Common myeloid progenitor, CD34-positive (primary cell): ENCODE measurements around the gene SLC17A9.

Experiments
- CTCF ChIA-PET: fragments of 350-600 bp; sonication (Branson Sonifier 250); formaldehyde crosslinking; loops from one replicate; lab custom pipeline; 2021; ENCODE audit warnings: antibody characterized with exemption; lab: Charles Lee
- POLR2A ChIA-PET: fragments of 350-600 bp; sonication (Branson Sonifier 250); formaldehyde crosslinking; loops from one replicate; lab custom pipeline; 2021; ENCODE audit warnings: antibody characterized with exemption; lab: Charles Lee
- DNase-seq, 3 donors: peaks; one replicate each; pipeline versions ENCODE4 v3.0.0 to v3.0.0-alpha.2; 2013
- H3K27ac ChIP-seq, 2 experiments: 1 replicate in 1 of 2; 2 replicates in 1 of 2; pipeline ENCODE4 v1.7.0; 2013; ENCODE audit warnings: inconsistent platforms in 2 of 2, low read length in 2 of 2, mild to moderate bottlenecking in 2 of 2, low read depth in 1 of 2, moderate library complexity in 1 of 2; ENCODE audit not compliant: severe bottlenecking in 2 of 2, insufficient read depth in 1 of 2, poor library complexity in 1 of 2
- H3K27me3 ChIP-seq, 5 experiments: replicated peaks in 2 of 5; 1 replicate in 3 of 5; 2 replicates in 2 of 5; pipeline versions ENCODE4 v1.6.1 to v1.7.0; 2013; ENCODE audit warnings: low read length in 4 of 5, mild to moderate bottlenecking in 2 of 5, moderate library complexity in 2 of 5, inconsistent platforms in 1 of 5; ENCODE audit not compliant: insufficient read depth in 5 of 5, control insufficient read depth in 4 of 5
- H3K36me3 ChIP-seq, 4 experiments: 1 replicate in 2 of 4; 2 replicates in 2 of 4; pipeline versions ENCODE4 v1.6.1 to v1.7.0; 2013; ENCODE audit warnings: low read length in 3 of 4, control low read depth in 1 of 4, mild to moderate bottlenecking in 1 of 4; ENCODE audit not compliant: control insufficient read depth in 4 of 4, insufficient read depth in 4 of 4
- H3K4me1 ChIP-seq, 4 experiments: 1 replicate in 3 of 4; 2 replicates in 1 of 4; pipeline versions ENCODE4 v1.6.1 to v1.7.1; 2013; ENCODE audit warnings: low read length in 3 of 4, mild to moderate bottlenecking in 3 of 4, control low read depth in 1 of 4, inconsistent platforms in 1 of 4, moderate library complexity in 1 of 4; ENCODE audit not compliant: control insufficient read depth in 4 of 4, insufficient read depth in 4 of 4; ENCODE audit errors: control extremely low read depth in 1 of 4
- H3K4me3 ChIP-seq, 7 experiments: 1 replicate in 4 of 7; 2 replicates in 3 of 7; pipeline versions ENCODE4 v1.5.1 to v1.7.0; 2013; ENCODE audit warnings: mild to moderate bottlenecking in 7 of 7, low read length in 6 of 7, moderate library complexity in 6 of 7, inconsistent platforms in 2 of 7, low read depth in 2 of 7, control low read depth in 1 of 7; ENCODE audit not compliant: insufficient read depth in 4 of 7, control insufficient read depth in 1 of 7; ENCODE audit errors: extremely low read depth in 1 of 7
- H3K9me3 ChIP-seq, 5 experiments: 1 replicate in 4 of 5; 2 replicates in 1 of 5; pipeline versions ENCODE4 v1.6.1 to v1.7.1; 2013; ENCODE audit warnings: low read length in 4 of 5, mild to moderate bottlenecking in 2 of 5, inconsistent platforms in 1 of 5, low read depth in 1 of 5, moderate library complexity in 1 of 5; ENCODE audit not compliant: control insufficient read depth in 4 of 5, insufficient read depth in 2 of 5; ENCODE audit errors: control extremely low read depth in 1 of 5
- WGBS: methylation state at CpG from one replicate; pipeline ENCODE4 v1.1.5; 2013; ENCODE audit not compliant: insufficient coverage; 5-methylcytosine and 5-hydroxymethylcytosine counted together

The SLC17A9 gene

DNA sequence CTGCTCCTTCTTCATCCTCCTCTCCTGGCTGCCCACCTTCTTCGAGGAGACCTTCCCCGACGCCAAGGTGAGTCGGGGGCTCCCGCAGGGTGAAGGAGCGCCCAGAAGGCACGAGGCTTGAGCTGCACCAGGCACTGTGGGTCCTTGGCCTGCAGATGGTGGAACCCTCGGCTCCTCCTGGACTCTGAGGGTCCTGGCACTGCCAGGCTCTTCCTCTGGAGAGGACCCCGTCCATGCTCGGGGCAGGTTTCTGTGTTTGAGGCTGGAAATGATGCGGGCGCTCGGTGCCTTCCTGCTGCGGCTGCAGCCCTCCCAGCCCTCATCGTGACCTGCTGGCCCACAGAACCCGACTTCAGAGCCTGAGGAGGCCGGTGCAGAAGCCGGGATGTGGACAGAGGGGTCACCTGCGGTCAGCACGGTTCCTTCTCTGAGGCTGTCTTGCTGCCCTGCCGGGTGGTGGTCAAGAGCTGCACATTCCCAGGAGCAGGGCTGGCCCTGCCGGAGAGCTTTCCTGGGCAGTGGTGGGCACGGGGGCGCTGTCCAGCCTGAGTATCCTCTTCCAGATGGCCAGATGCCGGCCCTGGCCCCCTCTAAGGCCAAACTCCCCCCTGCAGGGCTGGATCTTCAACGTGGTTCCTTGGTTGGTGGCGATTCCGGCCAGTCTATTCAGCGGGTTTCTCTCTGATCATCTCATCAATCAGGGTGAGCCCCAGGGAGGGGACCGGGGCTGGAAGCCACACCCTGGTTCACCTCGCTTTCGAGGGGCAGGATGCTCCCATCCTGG is 11.3 kb downstream of the SLC17A9 start:
- Histone ChIP-seq H3K9me3 (no peaks in the 10 kb centered on the region), H3K27me3 (no peaks in the 10 kb centered on the region), H3K4me1 (peaks cover 0 to 48% (median 27%) of the 10 kb centered on the region in 4 experiments), H3K4me3 (peak overlapping the region in 1 of 7 experiments; percentile 1), H3K27ac (no peak overlapping the region), H3K36me3 (peaks cover 0 to 78% (median 41%) of the 10 kb centered on the region in 4 experiments)
- POLR2A ChIA-PET, result interaction anchor here (1.0 to 1.8 kb wide), 2 partner anchors 9 to 35 kb away, joined by 3 to 6 read pairs; no protein-coding TSS in a partner anchor
- CTCF ChIA-PET, result interaction anchor here (0.8 to 4.9 kb wide), 9 partner anchors 8 to 56 kb away, joined by 3 to 19 read pairs (median 4); no protein-coding TSS in a partner anchor
- WGBS, result 92% methylated on average over 32 of the region's 32 CpGs
- no peak for DNase-seq

- DNase-seq, result peak in 2 of 3 donors; percentile 66
- POLR2A ChIA-PET, result interaction anchor here (1.0 to 1.8 kb wide), 2 partner anchors 10 to 34 kb away, joined by 3 to 6 read pairs; no protein-coding TSS in a partner anchor
- H3K4me1 ChIP-seq, result peaks cover 0 to 39% (median 19%) of the 10 kb centered on the region in 4 experiments
Measured at GRCh38 chr20:62964700-62965099, 12.2 kb downstream of the SLC17A9 start.

GRCh38 chr20:62965363-62965771 is 12.9 kb downstream of the SLC17A9 start:
- Histone ChIP-seq H3K9me3 (no peaks in the 10 kb centered on the region), H3K27me3 (peaks cover 0 to 4% (median 0%) of the 10 kb centered on the region in 5 experiments), H3K36me3 (peaks cover 0 to 68% (median 39%) of the 10 kb centered on the region in 4 experiments), H3K27ac (no peak overlapping the region), H3K4me1 (peaks cover 0 to 32% (median 14%) of the 10 kb centered on the region in 4 experiments), H3K4me3 (no peak overlapping the region)
- ChIA-PET POLR2A (no interaction called here), CTCF (interaction anchor here (0.8 to 4.9 kb wide), 4 partner anchors 11 to 65 kb away, joined by 3 to 19 read pairs (median 6); no protein-coding TSS in a partner anchor)
- 75% methylated on average over 19 of the region's 19 CpGs for WGBS
- peak in 1 of 3 donors; percentile 33 for DNase-seq

More at GRCh38 chr20:62964700-62965099, 12.2 kb downstream of the SLC17A9 start:
- Histone ChIP-seq H3K36me3 (peaks cover 0 to 75% (median 41%) of the 10 kb centered on the region in 4 experiments), H3K4me3 (no peak overlapping the region), H3K27ac (no peak overlapping the region), H3K9me3 (no peaks in the 10 kb centered on the region), H3K27me3 (no peaks in the 10 kb centered on the region)
- CTCF ChIA-PET, result interaction anchor here (0.8 to 4.9 kb wide), 7 partner anchors 11 to 65 kb away, joined by 3 to 19 read pairs (median 4); no protein-coding TSS in a partner anchor
- WGBS, result 31% methylated on average over 20 of the region's 20 CpGs

GRCh38 chr20:62966212-62967148 is 14.0 kb downstream of the SLC17A9 start:
- Histone ChIP-seq H3K9me3 (no peaks in the 10 kb centered on the region), H3K4me3 (no peak overlapping the region), H3K36me3 (peaks cover 0 to 62% (median 36%) of the 10 kb centered on the region in 4 experiments), H3K27me3 (peaks cover 0 to 14% (median 2%) of the 10 kb centered on the region in 5 experiments), H3K27ac (no peak overlapping the region), H3K4me1 (peaks cover 0 to 31% (median 15%) of the 10 kb centered on the region in 4 experiments)
- ChIA-PET POLR2A (no interaction called here), CTCF (interaction anchor here (2.0 to 4.9 kb wide), 2 partner anchors 12 to 59 kb away, joined by 8 to 19 read pairs; no protein-coding TSS in a partner anchor)
- DNase-seq, result no peak
- WGBS, result 97% methylated on average over 22 of the region's 27 CpGs

- no peak for DNase-seq
- no peak overlapping the region for H3K27ac ChIP-seq
- ChIA-PET CTCF (interaction anchor here (1.3 kb wide), 1 partner anchor 72 kb away, joined by 3 read pairs; no protein-coding TSS in a partner anchor), POLR2A (no interaction called here)
- peaks cover 0 to 16% (median 3%) of the 10 kb centered on the region in 5 experiments for H3K27me3 ChIP-seq
- H3K4me1 ChIP-seq, result peaks cover 0 to 31% (median 15%) of the 10 kb centered on the region in 4 experiments
- no peak overlapping the region for H3K4me3 ChIP-seq
- 93% methylated on average over 6 of the region's 6 CpGs for WGBS
- H3K9me3 ChIP-seq, result no peaks in the 10 kb centered on the region
- H3K36me3 ChIP-seq, result peaks cover 0 to 55% (median 35%) of the 10 kb centered on the region in 4 experiments
Measured at GRCh38 chr20:62967149-62967501, 14.6 kb downstream of the SLC17A9 start.

DNA sequence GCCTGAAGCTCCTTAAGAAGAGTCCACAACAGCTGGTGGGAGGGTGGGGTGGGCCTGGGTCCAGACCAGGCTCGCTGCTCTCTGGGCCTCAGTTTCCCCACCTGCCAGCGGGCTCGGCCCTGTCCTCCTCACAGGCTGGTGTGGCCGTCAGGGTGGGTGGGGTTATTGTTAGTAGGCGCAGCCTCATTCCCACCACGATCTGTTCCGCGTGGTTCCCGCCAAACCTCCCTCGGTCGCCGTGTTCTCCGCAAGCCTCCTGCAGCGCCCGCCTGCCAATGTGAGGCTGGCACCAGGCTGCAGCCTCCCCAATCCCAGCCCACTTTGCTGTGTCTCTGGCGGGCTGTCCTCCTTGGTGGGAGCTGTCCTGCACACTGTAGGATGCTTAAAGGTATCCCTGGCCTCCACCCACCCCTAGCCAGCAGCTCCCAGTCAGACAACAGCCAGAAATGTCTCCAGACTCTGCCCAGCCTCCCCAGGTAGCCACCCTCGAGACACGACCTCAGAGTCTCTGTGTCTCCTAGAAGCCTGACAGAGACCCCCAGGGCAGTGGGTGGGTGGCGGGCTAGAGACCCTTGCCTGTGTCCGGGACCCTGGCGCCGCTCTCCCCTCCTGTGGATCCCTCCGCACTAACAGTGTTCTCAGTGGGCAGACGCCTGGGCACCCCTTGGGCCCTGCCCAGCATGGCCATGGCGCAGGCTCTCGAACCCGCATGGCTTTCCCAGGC is 15.3 kb downstream of the SLC17A9 start:
- H3K27ac ChIP-seq, result no peak overlapping the region
- CTCF ChIA-PET, result interaction anchor here (0.9 to 1.3 kb wide), 2 partner anchors 14 to 73 kb away, joined by 3 read pairs; no protein-coding TSS in a partner anchor
- no peak for DNase-seq
- H3K9me3 ChIP-seq, result no peaks in the 10 kb centered on the region
- POLR2A ChIA-PET, result no interaction called here
- no peak overlapping the region for H3K4me3 ChIP-seq
- H3K36me3 ChIP-seq, result peaks cover 0 to 48% (median 28%) of the 10 kb centered on the region in 4 experiments
- peaks cover 0 to 36% (median 21%) of the 10 kb centered on the region in 4 experiments for H3K4me1 ChIP-seq
- H3K27me3 ChIP-seq, result peaks cover 0 to 20% (median 8%) of the 10 kb centered on the region in 5 experiments
- 93% methylated on average over 26 of the region's 27 CpGs for WGBS
